ENCODE measurements around the gene SIK3. TPM values are rescaled to one million over a fixed set of nuclear protein-coding genes. Genes with fewer than 3 reads are reported as not detected.

The SIK3 gene
- total and polyA plus RNA-seq, 2 donors (not counting 3 experiments of a cell fraction or from before 2014, with no cell fraction given), result 10.3 to 21.3 TPM

GRCh38 chr11:116836632-116836991, 261.6 kb downstream of the SIK3 start:
- no peak overlapping the region for H3K9ac ChIP-seq (replicated peaks; ENCODE audit: extremely low read depth, insufficient read depth, low read length)
- TF ChIP-seq CTCF (IDR thresholded peaks at IDR 0.05; ENCODE audit: extremely low read depth in 1 of 2, insufficient read depth in 1 of 2, low read depth in 1 of 2, low read length in 2 of 2), result no peak
- no peak for TF ChIP-seq JUN (IDR thresholded peaks at IDR 0.05; ENCODE audit: borderline replicate concordance, insufficient read depth, insufficient read length, low read depth)
- no peak for TF ChIP-seq POLR2A (IDR thresholded peaks at IDR 0.05; ENCODE audit: low read depth, low read length)
- no peak for TF ChIP-seq EZH2 (IDR thresholded peaks at IDR 0.05; ENCODE audit: borderline replicate concordance, low read depth, low read length, severe bottlenecking)
- TF ChIP-seq FOS (IDR thresholded peaks at IDR 0.05; ENCODE audit: borderline replicate concordance, insufficient read depth, low read length), result no peak
- no peak for TF ChIP-seq POLR2AphosphoS5 (IDR thresholded peaks at IDR 0.05; ENCODE audit: insufficient read depth, low read depth, low read length)
- no peaks in the 10 kb centered on the region for H3K9me1 ChIP-seq (replicated peaks; ENCODE audit: control insufficient read depth, extremely low read depth, insufficient read depth, low read length)
- H3K27me3 ChIP-seq (ENCODE audit: control insufficient read depth in 2 of 2, insufficient read depth in 2 of 2, low read length in 2 of 2), result no peaks in the 10 kb centered on the region
- intact Hi-C loops (cut with micrococcal nuclease) (loop anchor here (1.0 to 5.0 kb wide), 3 partner anchors 45 to 270 kb away; partner anchors contain the start of gene APOA5), dilution Hi-C loops (cut with MboI; ENCODE audit: extremely low pct_ligation_motif_present, low sequenced_read_pairs) (no loop called here)
- H3K4me2 ChIP-seq (ENCODE audit: insufficient read depth, low read length), result no peak overlapping the region
- H3K36me3 ChIP-seq (ENCODE audit: control insufficient read depth in 2 of 2, extremely low read depth in 1 of 2, insufficient read depth in 2 of 2, low read length in 2 of 2), result no peaks in the 10 kb centered on the region
- FAIRE-seq (no peak), DNase-seq (ENCODE audit: low read depth, low spot score) (no peak)
- peaks cover 6% of the 10 kb centered on the region for H3K4me1 ChIP-seq (ENCODE audit: control insufficient read depth, extremely low read depth, insufficient read depth, low read length)
- BruUV-seq (replicated peaks), result no TSS peak
- ChIA-PET POLR2A (no interaction called here), CTCF (interaction anchor here (0.5 to 5.0 kb wide), 26 partner anchors 11 to 390 kb away, joined by 3 to 272 read pairs (median 7); partner anchors contain the start of genes APOA4, APOA5, BUD13 and PAFAH1B2)
- H3K27ac ChIP-seq (ENCODE audit: insufficient read depth, low read depth, low read length), result no peak overlapping the region
- H4K20me1 ChIP-seq (replicated peaks; ENCODE audit: control insufficient read depth, extremely low read depth, insufficient read depth, low read length), result no peaks in the 10 kb centered on the region
- H3K79me2 ChIP-seq (ENCODE audit: control insufficient read depth, insufficient read depth, low read length), result no peaks in the 10 kb centered on the region
- no peak overlapping the region for H2AFZ ChIP-seq (ENCODE audit: low read depth, low read length)
- H3K4me3 ChIP-seq (replicated peaks in 1 of 3; ENCODE audit: insufficient read depth in 1 of 3, low read depth in 1 of 3, low read length in 3 of 3), result no peak overlapping the region
- no peaks in the 10 kb centered on the region for H3K9me3 ChIP-seq (replicated peaks; ENCODE audit: control insufficient read depth, insufficient read depth, low read length)

Measured in endothelial cell of umbilical vein (primary cell).